ENCODE data around the gene GRM5. TPM values are rescaled to one million over a fixed set of nuclear protein-coding genes. Genes with fewer than 3 reads are reported as not detected.

The GRM5 gene
- total RNA-seq, 1 experiment from 2014 or later: not detected

DNA sequence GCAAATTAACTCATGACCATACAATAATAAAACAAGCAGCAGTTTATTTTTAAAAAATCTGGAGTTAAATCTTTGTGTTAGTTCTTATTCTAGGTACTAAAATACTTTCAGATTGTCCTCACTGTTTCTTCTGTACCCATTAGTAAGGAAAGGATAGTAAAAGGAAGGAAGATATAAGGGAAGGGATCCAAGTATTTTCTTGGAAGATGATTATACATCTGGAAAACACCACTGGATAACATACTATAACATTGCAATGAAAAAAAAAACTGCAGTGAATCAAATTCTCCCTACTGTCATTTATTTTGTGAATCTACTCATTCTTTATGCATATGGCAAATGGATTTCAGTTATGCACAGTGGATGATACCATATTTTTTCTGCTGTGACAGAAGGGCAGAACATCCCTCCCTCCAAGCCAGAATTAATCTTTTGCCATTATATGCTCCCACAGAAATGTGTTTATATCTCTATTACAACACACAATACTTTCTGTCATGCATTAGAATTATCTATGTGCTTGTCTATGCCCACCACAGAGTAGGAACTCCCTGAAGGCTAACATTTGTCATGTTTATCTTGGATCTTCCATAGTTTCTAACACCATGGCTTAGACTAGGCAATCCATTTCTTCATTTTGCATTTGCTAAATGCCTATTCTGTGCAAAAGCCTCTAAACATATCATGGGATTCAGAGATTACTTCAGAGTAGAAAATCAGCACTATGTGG, 446.0 kb downstream of the GRM5 start:
- no peak for DNase-seq (ENCODE audit: low spot score)

GRCh38 chr11:88619071-88619425, 446.7 kb downstream of the GRM5 start:
- DNase-seq (ENCODE audit: low spot score): no peak

DNA sequence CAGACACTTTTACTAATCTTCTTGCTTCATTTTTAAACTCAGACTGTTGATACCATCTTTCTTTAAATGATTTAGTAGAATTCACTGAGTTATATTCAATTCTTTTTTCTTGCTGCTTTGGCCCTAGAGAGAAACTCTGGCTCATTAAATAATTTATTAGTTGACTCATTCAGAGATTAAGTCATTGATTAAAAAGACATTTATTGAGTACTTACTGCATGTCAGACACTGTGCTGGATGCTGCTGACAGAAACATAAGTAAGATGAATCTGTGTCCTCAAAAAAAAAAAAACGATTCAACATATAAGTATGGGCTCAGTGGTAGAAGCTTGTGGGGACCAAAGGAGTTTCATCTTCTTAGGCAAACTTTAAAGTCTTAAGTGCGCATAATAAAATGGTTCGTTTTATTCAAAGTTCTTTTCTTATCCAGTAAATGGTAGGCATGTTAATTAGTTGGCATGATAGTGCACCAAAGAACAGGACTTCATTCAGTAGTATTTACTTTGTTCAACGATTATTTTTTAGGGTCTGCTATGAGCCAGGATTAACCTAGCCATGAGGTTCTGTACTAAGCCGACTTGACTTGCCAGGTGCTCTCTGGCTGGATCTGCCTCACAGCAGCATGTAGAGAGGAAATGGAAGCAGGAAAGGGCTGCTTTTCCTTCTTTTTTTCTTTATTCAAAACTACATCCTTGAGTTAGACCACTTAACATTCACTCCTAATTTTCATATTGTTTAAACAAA, 447.3 kb downstream of the GRM5 start:
- DNase-seq (ENCODE audit: low spot score): no peak

GRCh38 chr11:88617226-88617625, 448.6 kb downstream of the GRM5 start:
- DNase-seq (ENCODE audit: low spot score): no peak

DNA sequence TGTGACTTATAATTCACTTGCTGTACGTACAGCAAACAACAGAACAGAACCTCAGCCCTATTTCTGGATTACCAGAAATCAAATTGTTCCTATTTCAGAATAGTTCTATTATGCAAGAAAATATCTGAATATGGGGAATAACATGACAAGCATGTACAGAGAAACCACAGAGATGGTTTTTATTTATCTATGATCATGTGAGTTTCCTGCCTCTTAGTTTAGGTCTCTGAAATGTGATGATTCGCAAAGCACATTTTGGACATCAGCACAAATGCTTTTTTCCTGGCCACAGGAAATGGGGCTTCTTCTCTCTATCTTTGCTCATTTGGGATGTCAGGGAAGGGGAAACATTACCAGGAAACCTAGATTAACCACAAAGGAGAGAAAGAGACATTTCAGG, 461.5 kb downstream of the GRM5 start:
- DNase-seq (ENCODE audit: low spot score): no peak

DNA sequence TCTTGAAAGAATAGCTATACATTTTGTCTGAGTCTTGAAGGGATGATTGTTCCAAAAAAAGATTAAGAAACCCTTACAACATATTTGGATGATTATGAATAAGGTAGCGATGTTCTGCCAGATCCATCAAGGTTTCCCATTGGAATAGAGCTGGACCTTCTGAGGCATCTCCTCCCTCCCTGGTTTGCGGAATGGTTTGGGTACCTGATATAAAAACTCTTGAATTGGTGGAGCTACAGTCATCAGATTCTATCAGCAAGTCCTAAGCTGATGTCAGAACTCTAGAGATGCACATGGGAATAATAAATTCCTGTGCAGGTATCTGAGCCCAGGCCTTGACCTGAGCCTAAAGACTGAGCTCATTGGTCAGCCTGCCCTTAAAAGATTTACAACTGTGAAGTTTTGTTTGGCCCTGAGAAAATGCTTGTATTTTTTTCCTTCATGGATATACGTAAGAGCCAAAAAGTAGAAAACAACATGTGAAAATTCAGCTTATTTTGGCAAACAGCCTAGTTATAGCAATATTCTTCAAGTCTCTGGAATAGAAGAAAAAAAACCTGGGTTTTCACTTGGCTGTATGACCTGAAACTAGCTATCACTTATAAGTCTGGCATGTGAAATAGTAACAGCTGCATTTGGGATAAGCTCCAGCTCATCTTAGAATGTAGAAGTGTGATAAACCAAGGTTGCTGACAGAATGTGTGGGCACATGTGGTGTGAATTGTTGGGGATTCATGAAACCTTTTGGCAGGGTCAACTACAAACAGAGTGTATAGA, 462.5 kb downstream of the GRM5 start:
- DNase-seq (ENCODE audit: low spot score): no peak

DNA sequence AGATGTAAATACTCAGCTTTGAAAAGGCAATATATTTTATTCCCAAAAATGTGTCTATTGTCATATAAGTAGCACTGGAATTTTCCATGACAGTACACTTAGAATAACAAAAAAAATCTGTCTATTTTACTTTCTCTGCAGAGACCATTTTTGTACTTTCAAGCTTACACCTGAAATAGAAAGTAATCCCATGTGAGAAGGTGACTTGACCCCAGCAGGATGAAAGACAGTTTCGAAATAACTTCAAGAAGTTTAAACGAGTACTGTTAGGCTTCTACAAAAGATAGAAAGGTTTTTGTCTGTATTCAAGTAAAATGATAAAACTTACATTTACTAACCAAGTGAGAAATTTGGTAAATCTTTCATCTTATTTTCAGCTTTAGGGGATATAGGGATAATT, 468.4 kb downstream of the GRM5 start:
- DNase-seq (ENCODE audit: low spot score): no peak

DNA sequence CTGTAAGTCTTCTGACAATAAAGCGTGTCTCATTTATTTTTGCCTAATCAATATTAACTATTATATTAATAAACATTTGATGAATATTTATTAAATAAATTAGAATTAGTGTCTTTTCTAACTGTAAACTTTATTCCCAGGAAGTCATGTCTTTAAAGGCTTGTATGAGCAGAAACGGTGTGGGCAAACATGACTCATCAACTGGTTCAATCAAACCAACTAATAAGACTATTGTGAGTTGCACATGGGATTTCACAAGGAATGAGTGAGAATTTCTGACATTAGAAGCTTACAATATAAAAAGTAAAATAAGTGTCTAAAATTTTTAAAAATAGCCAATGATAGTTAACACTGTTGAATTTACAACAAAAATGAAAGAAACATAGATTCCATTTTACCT, 469.0 kb downstream of the GRM5 start:
- no peak for DNase-seq (ENCODE audit: low spot score)

GRCh38 chr11:88594274-88594950, 471.4 kb downstream of the GRM5 start:
- no peak for DNase-seq (ENCODE audit: low spot score)

DNA sequence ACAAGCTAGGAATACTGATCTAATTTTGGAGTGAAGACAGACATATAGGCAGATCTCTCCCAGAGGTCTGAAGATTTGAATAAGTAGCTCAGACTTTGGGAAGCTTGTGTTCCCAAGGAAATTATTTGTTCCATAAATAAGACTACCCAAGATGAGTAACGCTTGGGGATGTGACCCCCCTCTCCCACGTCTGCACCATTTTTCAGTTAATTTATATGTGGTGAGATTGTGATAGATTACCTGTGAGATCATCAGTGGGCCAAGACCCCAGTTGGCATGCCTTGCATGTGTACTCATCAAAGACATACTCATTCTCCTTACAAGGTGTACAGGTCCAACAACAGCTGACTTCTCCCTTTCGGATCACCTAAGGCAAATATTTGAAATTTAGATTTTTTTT, 475.4 kb downstream of the GRM5 start:
- DNase-seq (ENCODE audit: low spot score): no peak

GRCh38 chr11:88583251-88583650, 482.5 kb downstream of the GRM5 start:
- no peak for DNase-seq (ENCODE audit: low spot score)

GRCh38 chr11:88579466-88579865, 486.3 kb downstream of the GRM5 start:
- no peak for DNase-seq (ENCODE audit: low spot score)

GRCh38 chr11:88576741-88577140, 489.0 kb downstream of the GRM5 start:
- DNase-seq (ENCODE audit: low spot score): no peak

DNA sequence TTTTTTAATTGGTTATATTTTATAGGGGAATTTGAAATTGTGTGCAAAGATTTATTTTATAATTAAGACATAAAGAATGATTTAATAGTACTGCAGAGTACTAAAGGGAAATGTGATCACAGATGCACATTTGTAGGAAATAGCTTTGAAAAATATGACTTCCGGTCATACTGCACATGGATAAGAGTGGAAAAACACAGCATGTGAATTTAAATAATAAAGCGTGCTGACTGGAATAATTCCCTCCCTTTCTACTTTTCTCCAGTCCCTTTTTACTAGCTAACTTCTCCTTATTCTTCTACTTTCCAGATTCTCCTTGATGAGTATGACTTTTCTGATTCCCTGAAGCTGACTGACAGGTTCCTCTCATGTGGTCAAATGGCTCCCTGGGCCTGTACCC, 489.9 kb downstream of the GRM5 start:
- DNase-seq (ENCODE audit: low spot score): no peak

- DNase-seq (ENCODE audit: low spot score): no peak
Measured at GRCh38 chr11:88569342-88569741, 496.4 kb downstream of the GRM5 start.

GRCh38 chr11:88555829-88556202, 510.0 kb downstream of the GRM5 start:
- no peak for DNase-seq (ENCODE audit: low spot score)

- peak; percentile 92 for DNase-seq (ENCODE audit: low spot score)
Measured at GRCh38 chr11:88555018-88555828, 510.6 kb downstream of the GRM5 start.

- no peak for DNase-seq (ENCODE audit: low spot score)
Measured at GRCh38 chr11:88553204-88553603, 512.6 kb downstream of the GRM5 start.

DNA sequence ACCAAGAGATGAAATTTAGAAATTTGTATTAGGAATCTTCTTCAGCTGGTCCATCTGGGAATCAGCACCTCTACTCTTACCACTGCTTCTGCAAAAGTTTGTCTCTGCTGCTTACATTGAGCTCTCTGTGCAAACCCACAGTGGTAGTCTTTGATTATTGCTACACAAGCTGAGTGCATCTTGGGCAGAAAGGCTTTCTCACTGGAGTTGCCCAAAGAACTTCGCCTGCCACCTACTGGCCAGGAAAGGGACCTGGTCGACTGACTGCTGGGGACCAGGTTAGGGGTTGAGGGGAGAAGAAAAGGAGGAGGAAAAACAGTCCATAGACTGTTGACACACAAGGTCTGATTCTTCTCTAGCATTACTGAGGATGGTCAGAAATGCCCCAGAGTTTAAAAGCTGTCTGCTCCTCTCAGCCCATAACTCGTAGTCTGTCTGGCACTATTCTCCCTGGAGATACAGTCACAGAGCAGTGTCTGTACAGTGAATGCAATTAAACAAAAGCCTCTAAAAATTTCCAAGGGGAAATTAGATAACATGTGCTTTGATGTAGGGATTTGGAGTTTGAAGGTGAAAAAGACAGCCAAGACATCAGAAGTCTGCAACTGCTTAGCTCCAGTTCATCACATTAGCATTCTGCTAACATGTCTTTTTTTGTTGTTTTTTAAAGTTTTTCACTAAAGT, 513.3 kb downstream of the GRM5 start:
- DNase-seq (ENCODE audit: low spot score): peak; percentile 29

DNA sequence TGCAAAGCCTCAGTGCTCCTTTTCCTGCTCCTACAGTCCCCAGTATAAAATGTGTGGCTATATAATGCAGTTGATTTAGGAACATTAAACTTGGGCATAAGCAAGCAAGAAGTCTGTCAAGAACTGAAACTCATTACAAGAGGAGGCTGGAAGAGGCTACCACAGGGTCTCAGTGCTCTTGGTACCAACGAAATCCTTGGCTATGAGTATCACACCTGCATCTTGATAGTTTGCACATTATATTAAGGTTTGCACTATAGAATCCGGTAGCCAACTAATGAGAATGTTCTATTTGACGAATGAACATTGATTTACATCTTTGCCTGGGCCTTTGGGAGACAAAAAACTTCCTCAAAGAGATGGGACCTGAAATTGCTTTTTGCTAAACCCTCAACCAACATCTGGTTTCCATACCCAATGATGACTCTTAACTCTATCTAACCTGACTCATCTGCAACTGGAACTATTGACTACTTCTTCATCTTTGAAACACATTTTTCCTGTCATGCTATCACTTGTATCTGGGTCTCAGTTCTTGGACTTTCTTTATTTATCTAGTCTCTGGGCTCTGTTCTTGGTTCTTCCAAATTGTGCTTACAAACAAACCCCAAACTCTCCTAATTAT, 521.0 kb downstream of the GRM5 start:
- DNase-seq (ENCODE audit: low spot score): no peak
